H1 (cell line): ENCODE measurements around the gene PSKH1. TPM values are rescaled to one million over a fixed set of nuclear protein-coding genes. Genes with fewer than 3 reads are reported as not detected.

Experiments
- CTCF ChIA-PET: fragments of 300-600 bp; sonication (Branson Sonifier 250); formaldehyde crosslinking; loops from one replicate; lab custom pipeline; 2021; ENCODE audit not compliant: partially characterized antibody; lab: Charles Lee
- POLR2A ChIA-PET: fragments of 300-600 bp; sonication (Branson Sonifier 250); formaldehyde crosslinking; loops from one replicate; lab custom pipeline; 2021; ENCODE audit warnings: inconsistent platforms; ENCODE audit not compliant: partially characterized antibody; lab: Charles Lee
- DNase-seq, 2 experiments: peaks; one replicate each; pipeline versions ENCODE4 v3.0.0 to v3.0.0-alpha.2; 2010 to 2022; ENCODE audit warnings: low spot score in 2 of 2, low read depth in 1 of 2, mixed read lengths in 1 of 2
- FAIRE-seq: peaks from 2 replicates; lab custom pipeline; 2011; peaks lifted over from hg19 to GRCh38; lab: Jason Lieb, UNC
- H2AFZ ChIP-seq: 2 replicates; pipeline ENCODE4 v1.8.1; 2012; ENCODE audit warnings: low read length, inconsistent platforms
- H2AK5ac ChIP-seq: 2 replicates; pipeline ENCODE4 v1.6.1; 2013; ENCODE audit warnings: low read depth, low read length
- H2BK120ac ChIP-seq: replicated peaks from 2 replicates; pipeline ENCODE3; 2013; ENCODE audit warnings: low read depth, low read length, inconsistent platforms
- H2BK12ac ChIP-seq: 2 replicates; pipeline ENCODE4 v1.6.1; 2013; ENCODE audit warnings: low read depth, low read length
- H2BK15ac ChIP-seq: 2 replicates; pipeline ENCODE4 v1.6.1; 2013; ENCODE audit warnings: low read length
- H2BK20ac ChIP-seq: 2 replicates; pipeline ENCODE4 v1.6.1; 2013; ENCODE audit warnings: low read length
- H2BK5ac ChIP-seq: 2 replicates; pipeline ENCODE4 v1.6.1; 2013; ENCODE audit warnings: low read depth, low read length
- H3K14ac ChIP-seq: 2 replicates; pipeline ENCODE4 v1.6.1; 2013; ENCODE audit warnings: inconsistent platforms; ENCODE audit not compliant: insufficient read length
- H3K18ac ChIP-seq: 2 replicates; pipeline ENCODE4 v1.6.1; 2013; ENCODE audit warnings: low read length; ENCODE audit errors: extremely low read depth
- H3K23ac ChIP-seq: 2 replicates; pipeline ENCODE4 v1.6.1; 2013; ENCODE audit warnings: inconsistent platforms; ENCODE audit not compliant: insufficient read length
- H3K23me2 ChIP-seq: 2 replicates; pipeline ENCODE4 v1.6.1; 2013; ENCODE audit warnings: low read depth, low read length
- H3K27ac ChIP-seq: 2 replicates; pipeline ENCODE4 v1.6.1; 2011; ENCODE audit warnings: low read depth, low read length, inconsistent platforms
- H3K27me3 ChIP-seq, 4 experiments: replicated peaks in 1 of 4; 1 replicate in 1 of 4; 2 replicates in 3 of 4; pipeline versions ENCODE4 v1.6.1 to v1.8.1; 2011 to 2013; ENCODE audit warnings: low read length in 3 of 4, mild to moderate bottlenecking in 3 of 4, inconsistent platforms in 2 of 4, mixed read lengths in 2 of 4, moderate library complexity in 1 of 4; ENCODE audit not compliant: control insufficient read depth in 3 of 4, insufficient read depth in 3 of 4; ENCODE audit errors: extremely low read depth in 1 of 4
- H3K36me3 ChIP-seq, 4 experiments: 2 replicates each; pipeline versions ENCODE4 v1.6.1 to v1.8.1; 2011 to 2013; ENCODE audit warnings: mild to moderate bottlenecking in 4 of 4, low read length in 3 of 4, moderate library complexity in 2 of 4, control low read depth in 1 of 4, inconsistent platforms in 1 of 4; ENCODE audit not compliant: insufficient read depth in 4 of 4, control insufficient read depth in 2 of 4
- H3K4ac ChIP-seq: replicated peaks from 2 replicates; pipeline ENCODE3; 2013; ENCODE audit warnings: low read length, low read depth, mixed read lengths, inconsistent platforms; ENCODE audit not compliant: insufficient read length
- H3K4me1 ChIP-seq, 4 experiments: replicated peaks in 1 of 4; 1 replicate in 1 of 4; 2 replicates in 3 of 4; pipeline versions ENCODE4 v1.6.1 to v1.8.1; 2011 to 2013; ENCODE audit warnings: low read length in 3 of 4, inconsistent platforms in 2 of 4, mixed read lengths in 1 of 4; ENCODE audit not compliant: insufficient read depth in 4 of 4, control insufficient read depth in 3 of 4
- H3K4me2 ChIP-seq, 2 experiments: 2 replicates each; pipeline versions ENCODE4 v1.6.1 to v1.8.1; 2011 to 2013; ENCODE audit warnings: low read depth in 2 of 2, low read length in 2 of 2, control low read depth in 1 of 2, inconsistent platforms in 1 of 2, mild to moderate bottlenecking in 1 of 2; ENCODE audit not compliant: insufficient read depth in 1 of 2
- H3K4me3 ChIP-seq, 4 experiments: fragments of 200-600, 300-600 bp in 1 of 4; sonication (generic), shearing (Covaris generic), sonication (Bioruptor Twin) in 1 of 4; 2 replicates each; pipeline versions ENCODE4 v1.5.1 to v1.8.1; 2011 to 2016; ENCODE audit warnings: low read length in 4 of 4, low read depth in 3 of 4, control low read depth in 2 of 4, inconsistent platforms in 2 of 4, mild to moderate bottlenecking in 2 of 4, mixed read lengths in 1 of 4, moderate library complexity in 1 of 4; ENCODE audit not compliant: insufficient read depth in 2 of 4; ENCODE audit errors: extremely low read depth in 1 of 4
- H3K56ac ChIP-seq: replicated peaks from 2 replicates; pipeline ENCODE3; 2013; ENCODE audit warnings: low read depth, mild to moderate bottlenecking, mixed read lengths, low read length, inconsistent platforms; ENCODE audit not compliant: insufficient read length
- H3K79me1 ChIP-seq: 2 replicates; pipeline ENCODE4 v1.6.1; 2013; ENCODE audit warnings: low read depth, low read length, control low read depth
- H3K79me2 ChIP-seq, 2 experiments: 2 replicates each; pipeline versions ENCODE4 v1.6.1 to v1.8.1; 2012 to 2013; ENCODE audit warnings: low read length in 2 of 2, mild to moderate bottlenecking in 2 of 2, inconsistent platforms in 1 of 2; ENCODE audit not compliant: insufficient read depth in 2 of 2, control insufficient read depth in 1 of 2
- H3K9ac ChIP-seq, 4 experiments: replicated peaks in 1 of 4; 1 replicate in 1 of 4; 2 replicates in 3 of 4; pipeline versions ENCODE4 v1.6.1 to v1.8.1; 2011 to 2013; ENCODE audit warnings: low read depth in 3 of 4, low read length in 3 of 4, control low read depth in 2 of 4, mild to moderate bottlenecking in 2 of 4, moderate library complexity in 2 of 4, inconsistent platforms in 1 of 4; ENCODE audit errors: extremely low read depth in 1 of 4
- H3K9me3 ChIP-seq, 2 experiments: 2 replicates each; pipeline versions ENCODE4 v1.6.1 to v1.8.1; 2012 to 2013; ENCODE audit warnings: mild to moderate bottlenecking in 2 of 2, moderate library complexity in 2 of 2, control low read depth in 1 of 2, inconsistent platforms in 1 of 2, low read depth in 1 of 2, low read length in 1 of 2, mixed read lengths in 1 of 2; ENCODE audit not compliant: insufficient read depth in 2 of 2
- H4K20me1 ChIP-seq, 2 experiments: replicated peaks in 1 of 2; 2 replicates each; pipeline versions ENCODE3 to v1.8.1; 2011 to 2013; ENCODE audit warnings: inconsistent platforms in 2 of 2, low read length in 2 of 2, mild to moderate bottlenecking in 1 of 2; ENCODE audit not compliant: insufficient read depth in 2 of 2, control insufficient read depth in 1 of 2
- H4K5ac ChIP-seq: 2 replicates; pipeline ENCODE4 v1.6.1; 2013; ENCODE audit warnings: low read length, low read depth, mixed read lengths, inconsistent platforms; ENCODE audit not compliant: insufficient read length
- H4K8ac ChIP-seq: 2 replicates; pipeline ENCODE4 v1.8.0; 2013; ENCODE audit warnings: mild to moderate bottlenecking, moderate library complexity, low read length, inconsistent platforms; ENCODE audit not compliant: insufficient read depth; ENCODE audit errors: extremely low read depth
- H4K91ac ChIP-seq: replicated peaks from 2 replicates; pipeline ENCODE3; 2013; ENCODE audit warnings: low read length, mixed read lengths, inconsistent platforms; ENCODE audit not compliant: insufficient read length
- BACH1 ChIP-seq: IDR thresholded peaks from 2 replicates; pipeline ENCODE4 v1.6.1; 2012; ENCODE audit warnings: low read length, improper control_type of control experiment
- CBX8 ChIP-seq: fragments of 300-800, 300-1000 bp; sonication (generic); IDR thresholded peaks from 2 replicates; pipeline ENCODE4 v1.7.1; 2016; ENCODE audit warnings: low read depth, low read length, borderline replicate concordance
- FOSL1 ChIP-seq: IDR thresholded peaks from 2 replicates; pipeline ENCODE4 v1.6.1; 2011; ENCODE audit warnings: mild to moderate bottlenecking, low read depth, low read length, moderate library complexity; ENCODE audit not compliant: insufficient read depth
- GTF2F1 ChIP-seq: IDR thresholded peaks from 2 replicates; pipeline ENCODE4 v1.6.1; 2012; ENCODE audit warnings: low read depth, low read length, improper control_type of control experiment, borderline replicate concordance
- HDAC2 ChIP-seq, 2 experiments: fragments of 300-600 bp in 1 of 2; sonication (generic) in 1 of 2; IDR thresholded peaks; 2 replicates each; pipeline ENCODE4 v1.6.1; 2011 to 2012; ENCODE audit warnings: low read depth in 2 of 2, low read length in 2 of 2, mild to moderate bottlenecking in 2 of 2, moderate library complexity in 2 of 2, borderline replicate concordance in 1 of 2, inconsistent platforms in 1 of 2
- KDM4A ChIP-seq: IDR thresholded peaks from one replicate; pipeline ENCODE4 v1.7.1; 2012; ENCODE audit warnings: low read depth, mild to moderate bottlenecking, moderate library complexity, low read length, inconsistent platforms; ENCODE audit not compliant: severe bottlenecking
- PHF8 ChIP-seq: fragments of 200-600 bp; sonication (generic); conservative IDR thresholded peaks from 2 replicates; pipeline ENCODE4 v1.7.1; 2012; ENCODE audit warnings: low read depth, mild to moderate bottlenecking, inconsistent platforms, low read length, moderate library complexity
- POU5F1 ChIP-seq: IDR thresholded peaks from 2 replicates; pipeline ENCODE4 v1.6.1; 2011; ENCODE audit warnings: low read depth, mild to moderate bottlenecking, low read length, moderate library complexity
- SAP30 ChIP-seq: fragments of 300-600 bp; sonication (generic); IDR thresholded peaks from 2 replicates; pipeline ENCODE4 v1.7.1; 2012; ENCODE audit warnings: low read length, moderate library complexity, mild to moderate bottlenecking, inconsistent platforms; ENCODE audit not compliant: insufficient read depth, insufficient replicate concordance
- SIN3A ChIP-seq, 2 experiments: IDR thresholded peaks in 1 of 2; conservative IDR thresholded peaks in 1 of 2; 2 replicates each; pipeline ENCODE4 v1.6.1; 2011 to 2012; ENCODE audit warnings: low read length in 2 of 2, improper control_type of control experiment in 1 of 2, low read depth in 1 of 2, mild to moderate bottlenecking in 1 of 2
- SIX5 ChIP-seq: IDR thresholded peaks from 2 replicates; pipeline ENCODE4 v1.6.1; 2011; ENCODE audit warnings: mild to moderate bottlenecking, low read depth, low read length
- TCF12 ChIP-seq: IDR thresholded peaks from 2 replicates; pipeline ENCODE4 v1.6.1; 2011; ENCODE audit warnings: low read depth, mild to moderate bottlenecking, low read length
- WGBS, 2 experiments: shearing (Covaris generic) in 1 of 2; methylation state at CpG; one replicate each; pipeline versions ENCODE4 v1.1.6 to v1.1.7; 2013 to 2015; ENCODE audit warnings: low lambda C conversion rate in 2 of 2, mixed read lengths in 2 of 2, inconsistent platforms in 1 of 2, low coverage in 1 of 2, missing lambda C conversion rate in 1 of 2; ENCODE audit not compliant: insufficient replicate concordance in 2 of 2, insufficient coverage in 1 of 2, insufficient read length in 1 of 2; ENCODE audit errors: extremely low coverage in 1 of 2, missing lambda C conversion rate in 1 of 2; 5-methylcytosine and 5-hydroxymethylcytosine counted together
- polyA plus RNA-seq, 7 experiments: library from polyadenylated mRNA; depleted of rRNA in 3 of 7; stranded (reverse) in 5 of 7; unstranded in 2 of 7; fragments of >200 nt in 5 of 7; fragments of 200-250 nt in 2 of 7; gene quantifications; 1 replicate in 5 of 7; 2 replicates in 1 of 7; 4 replicates in 1 of 7; pipeline versions ENCODE4 v1.2.1 to v1.2.3, GENCODE V29; 2011 to 2013; ENCODE audit warnings: missing spikeins in 2 of 7, mixed read lengths in 2 of 7
- total RNA-seq: library from RNA; stranded (reverse); fragmentation: NEBNext Ultra II Directional; extraction: Animal tissue kit (Norgen Biotek cat#: 25700); gene quantifications from 2 replicates; pipeline ENCODE4 v1.2.1, GENCODE V29; 2021

PSKH1 gene
- total and polyA plus RNA-seq, 2 of the 8 experiments (the other 6 are each of a cell fraction or from before 2014, with no cell fraction given): 24.8 to 51.0 TPM

DNA sequence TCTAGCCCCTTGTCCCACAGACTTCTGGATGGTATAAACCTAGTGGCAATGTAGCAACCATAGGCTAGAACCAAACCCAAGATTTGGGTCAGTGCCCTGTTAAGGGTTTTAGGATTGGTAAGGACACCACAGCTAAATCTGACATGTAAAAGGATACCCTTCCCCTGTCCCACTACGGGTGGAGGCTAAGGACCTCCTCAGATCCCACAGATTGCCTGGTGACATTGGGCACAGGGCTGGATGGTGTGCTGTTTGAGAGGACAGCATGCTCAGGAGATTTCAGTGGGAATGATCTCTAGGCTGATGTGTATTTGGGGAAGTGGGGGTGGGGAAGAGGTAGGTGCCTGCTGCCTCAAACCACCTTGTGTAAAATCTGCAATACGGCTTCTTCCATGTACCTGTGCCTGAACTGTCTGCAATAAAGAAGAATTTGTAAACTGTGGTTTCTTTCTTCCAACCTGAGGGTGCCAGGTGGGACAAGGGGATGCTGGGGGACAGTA is 20.9 kb upstream of the PSKH1 start:
- no peak overlapping the region for H3K18ac ChIP-seq
- no peak overlapping the region for H2BK20ac ChIP-seq
- peaks cover 0 to 7% (median 3%) of the 10 kb centered on the region in 4 experiments; a peak in 3 of 7 replicates for H3K4me1 ChIP-seq
- H3K79me1 ChIP-seq: peaks cover 13% of the 10 kb centered on the region
- no peak overlapping the region for H4K91ac ChIP-seq
- H2AFZ ChIP-seq: peak overlapping the region; percentile 54; the same call in 1 of the 2 replicates
- no peak for DNase-seq
- H4K5ac ChIP-seq: no peak overlapping the region
- H3K27me3 ChIP-seq: no peaks in the 10 kb centered on the region
- H4K8ac ChIP-seq: no peak overlapping the region
- H2BK5ac ChIP-seq: peak overlapping the region; percentile 81
- no peak overlapping the region for H3K4ac ChIP-seq
- peak overlapping the region; percentile 29; the same call in 1 of the 2 replicates for H2BK12ac ChIP-seq
- peaks cover 10 to 43% (median 24%) of the 10 kb centered on the region in 4 experiments for H3K36me3 ChIP-seq
- H3K56ac ChIP-seq: no peak overlapping the region
- CTCF ChIA-PET: interaction anchor here (0.6 to 1.5 kb wide), 8 partner anchors 10 to 169 kb away, joined by 3 to 10 read pairs (median 4); partner anchors contain the start of gene NRN1L
- no peak overlapping the region for H2BK120ac ChIP-seq
- peaks cover 10 to 14% of the 10 kb centered on the region in 2 experiments for H4K20me1 ChIP-seq
- H3K14ac ChIP-seq: no peak overlapping the region
- no peak for FAIRE-seq
- H3K9ac ChIP-seq: peak overlapping the region in 2 of 4 experiments; percentile 21 to 84; a peak in 3 of 7 replicates
- no peak overlapping the region for H2BK15ac ChIP-seq
- H3K23me2 ChIP-seq: peaks cover 2% of the 10 kb centered on the region; the same call in 1 of the 2 replicates
- peak overlapping the region; percentile 89 to 95; a peak in 3 of 4 replicates for H3K4me2 ChIP-seq
- H3K9me3 ChIP-seq: no peaks in the 10 kb centered on the region
- WGBS, 2 experiments: 78% methylated on average over 2 of the region's 2 CpGs; no CpG with 5 or more reads in 1 of the 2 experiments
- POLR2A ChIA-PET: interaction anchor here (0.8 to 1.7 kb wide), 9 partner anchors 10 to 364 kb away, joined by 3 to 11 read pairs (median 6); partner anchors contain the start of genes CENPT, ESRP2, GFOD2 and NRN1L
- H3K4me3 ChIP-seq: peak overlapping the region; percentile 85 to 97 (median 93); a peak in 7 of 8 replicates
- H3K27ac ChIP-seq: no peak overlapping the region
- H3K23ac ChIP-seq: no peak overlapping the region
- no peak overlapping the region for H2AK5ac ChIP-seq
- H3K79me2 ChIP-seq: peaks cover 3 to 30% of the 10 kb centered on the region in 2 experiments; a peak in 3 of 4 replicates
- TF ChIP-seq SIN3A (conservative IDR thresholded peaks at IDR 0.05 in 1 of 2, IDR thresholded peaks at IDR 0.05 in 1 of 2; ENCODE audit: low read depth in 1 of 2, low read length in 2 of 2) (no peak), HDAC2 (IDR thresholded peaks at IDR 0.05; ENCODE audit: borderline replicate concordance in 1 of 2, low read depth in 2 of 2, low read length in 2 of 2) (no peak), CBX8 (no peak), FOSL1 (no peak), SAP30 (no peak), GTF2F1 (no peak), TCF12 (no peak), POU5F1 (no peak), KDM4A (no peak), BACH1 (no peak), PHF8 (no peak), SIX5 (no peak)
